Peyer's patch (tissue), 4 donors: ENCODE results near the gene SPPL3.

Experiments used
- CTCF ChIP-seq, 6 experiments: fragments of 450-650 bp in 4 of 6; fragments of 200-600 bp in 2 of 6; sonication (generic) in 1 of 6; IDR thresholded peaks; one replicate each; pipeline ENCODE4 v1.5.1; 2017 to 2019; ENCODE audit warnings: antibody characterized with exemption in 6 of 6, mild to moderate bottlenecking in 3 of 6, moderate library complexity in 1 of 6
- POLR2A ChIP-seq, 2 donors: fragments of 450-650 bp; IDR thresholded peaks; one replicate each; pipeline ENCODE4 v1.5.1; 2017; ENCODE audit warnings: antibody characterized with exemption in 2 of 2, mild to moderate bottlenecking in 2 of 2, moderate library complexity in 2 of 2

- TF ChIP-seq CTCF (IDR thresholded peaks at IDR 0.05) (no peak), POLR2A (IDR thresholded peaks at IDR 0.05) (no peak)
These were observed 140.9 kb downstream of the SPPL3 start for GRCh38 chr12:120763250-120763649.
